Raji (cell line): ENCODE measurements around the gene LYSMD4.

ENCODE experiments used
- POLR2A ChIP-seq: IDR thresholded peaks from 2 replicates; pipeline ENCODE4 v1.6.1; 2011; ENCODE audit warnings: low read depth, low read length, control low read depth; ENCODE audit not compliant: insufficient read depth

The LYSMD4 gene

DNA sequence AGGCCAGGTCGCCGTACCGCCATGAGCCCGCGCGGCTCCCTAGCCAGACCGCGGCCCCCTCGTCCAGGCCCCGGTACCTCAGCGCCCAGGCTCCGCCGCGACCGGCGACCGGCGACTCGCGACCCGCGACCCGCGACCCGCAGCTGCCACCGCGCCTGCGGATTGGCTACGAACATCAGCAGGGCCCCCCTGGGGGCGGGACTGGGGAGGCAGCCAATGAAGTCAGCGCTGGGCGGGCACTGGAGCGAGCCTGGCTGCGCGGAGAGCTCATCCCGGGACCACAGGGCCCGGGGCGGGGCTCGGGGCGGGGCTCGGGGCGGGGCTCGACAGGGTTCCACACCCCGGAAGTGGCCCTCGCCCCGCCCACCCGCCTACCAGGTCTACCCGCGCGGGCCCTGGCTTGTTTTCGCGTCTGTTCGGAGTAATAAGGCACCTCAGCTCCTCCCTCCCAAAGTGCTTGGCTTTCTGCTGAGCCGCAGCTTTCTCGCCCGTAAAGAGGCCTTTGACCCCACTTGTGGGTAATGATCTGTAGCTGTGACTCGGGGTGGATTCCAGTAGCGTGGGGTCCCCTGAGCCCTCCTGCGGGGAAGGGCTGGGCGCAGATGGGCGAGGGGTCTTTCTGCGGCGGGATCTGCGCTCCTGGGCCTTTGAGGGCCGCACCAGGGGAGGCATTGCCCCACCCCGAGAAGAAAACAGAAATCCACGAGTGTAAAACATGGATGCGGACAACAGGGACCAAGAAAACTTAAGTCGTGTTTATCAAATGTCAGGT, at the start of gene LYSMD4:
LYSMD4 (minus strand) TSS at position 170 of the 772 bp plus-strand sequence. CDS start 1,438 bp downstream, outside the sequence.
- TF ChIP-seq POLR2A, result peak; percentile 67

DNA sequence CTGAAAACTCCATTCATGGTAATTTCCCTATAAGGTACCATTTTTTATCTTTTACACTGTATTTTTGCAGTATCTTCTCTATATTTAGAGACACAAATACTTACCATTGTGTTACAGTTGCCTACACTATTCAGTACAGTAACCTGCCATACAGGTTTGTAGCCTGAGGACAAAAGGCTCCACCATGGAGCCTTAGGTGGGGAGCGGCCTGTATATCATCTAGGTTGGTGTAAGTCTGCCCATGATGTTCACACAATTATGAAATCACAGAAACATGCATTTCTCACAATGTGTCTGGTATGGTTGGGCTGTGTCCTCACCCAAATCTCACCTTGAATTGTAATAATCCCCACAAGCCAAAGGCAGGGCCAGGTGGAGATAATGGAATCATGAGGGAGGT, 43.9 kb upstream of the LYSMD4 start:
- no peak for TF ChIP-seq POLR2A

DNA sequence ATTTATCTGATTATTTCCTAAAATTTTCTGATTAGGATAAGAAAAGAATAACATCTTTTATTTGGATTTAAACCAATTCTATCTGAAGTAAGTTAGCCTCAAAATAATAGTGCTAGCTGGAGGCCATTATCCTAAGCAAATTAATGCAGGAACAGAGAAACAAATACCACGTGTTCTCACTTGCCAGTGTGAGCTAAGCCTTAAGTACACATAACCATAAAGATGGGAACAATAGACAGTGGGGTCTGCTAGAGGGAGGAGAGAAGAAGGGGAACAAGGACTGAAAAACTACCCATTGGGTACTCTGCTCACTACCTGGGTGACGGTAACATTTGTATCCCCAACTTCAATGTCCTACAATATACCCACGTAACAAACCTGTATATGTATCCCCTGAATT, 31.3 kb upstream of the LYSMD4 start:
- no peak for TF ChIP-seq POLR2A

DNA sequence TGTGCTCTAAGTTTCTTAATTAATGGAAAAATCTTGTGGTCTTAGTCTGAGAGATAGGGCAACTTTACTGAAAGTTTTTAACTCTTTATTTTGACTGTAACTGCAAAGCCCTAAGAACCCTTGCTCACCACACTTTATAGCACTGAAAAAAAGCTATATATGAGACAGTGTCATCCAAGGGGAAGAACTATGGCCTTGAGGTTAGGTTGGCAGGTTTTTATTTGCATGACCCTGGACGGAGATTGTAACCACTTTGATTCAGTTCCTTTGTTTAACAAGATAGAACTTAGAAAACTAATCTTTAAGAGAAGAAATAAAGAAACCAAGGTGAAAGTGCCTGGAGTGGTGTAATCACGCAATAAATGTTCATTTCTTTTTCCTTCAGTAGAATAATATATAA, 30.6 kb upstream of the LYSMD4 start:
- no peak for TF ChIP-seq POLR2A

DNA sequence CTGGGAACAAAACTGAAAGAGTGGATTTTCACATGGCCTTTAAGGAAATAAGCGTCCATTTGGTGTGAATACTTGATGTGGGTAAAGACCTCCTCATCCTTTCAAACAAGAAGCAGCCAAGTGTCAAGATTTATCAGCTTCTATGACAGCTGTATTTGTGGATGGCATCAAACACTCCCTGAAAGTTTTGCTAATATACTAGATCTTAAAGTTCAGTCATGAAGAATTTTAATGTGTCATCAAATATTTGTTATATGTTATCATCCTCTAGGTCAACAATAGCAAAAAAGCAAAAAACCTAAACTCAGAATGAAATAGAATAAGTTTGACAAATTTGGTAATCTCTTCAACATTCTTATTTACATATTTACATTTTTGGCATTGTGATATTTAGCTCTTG, 29.1 kb upstream of the LYSMD4 start:
- no peak for TF ChIP-seq POLR2A

DNA sequence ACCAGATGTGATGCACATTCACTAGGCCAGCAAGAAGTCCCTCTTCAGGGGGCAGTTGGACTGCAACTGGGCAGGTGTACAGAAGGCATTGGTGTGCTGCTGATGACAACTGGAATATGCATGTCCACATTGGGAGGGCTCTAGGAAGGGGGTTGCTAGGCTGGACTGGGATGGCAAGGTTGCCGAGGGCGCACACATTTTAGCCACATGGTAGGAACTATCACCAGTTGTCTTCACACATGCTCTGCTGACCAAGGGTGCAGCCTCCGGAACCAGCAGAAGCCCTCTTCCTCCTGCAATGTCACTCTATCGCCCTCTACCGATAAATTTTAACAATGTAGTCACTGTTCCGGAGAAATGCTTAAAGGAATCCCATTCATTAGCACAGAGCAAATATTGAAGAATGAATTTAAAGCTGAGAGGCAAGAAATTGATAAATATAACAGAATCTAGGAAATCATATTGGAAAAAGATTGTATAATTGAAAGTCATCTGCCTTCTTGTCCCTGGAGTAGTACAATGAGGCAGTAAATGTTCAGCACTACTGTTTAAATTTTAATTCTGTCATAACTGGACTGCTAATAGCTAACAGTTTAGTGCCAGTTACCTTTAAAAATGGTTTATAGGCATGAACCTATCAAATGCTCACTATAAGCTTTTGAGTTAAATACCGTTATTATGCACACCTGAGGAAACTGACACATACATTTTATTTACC, 22.6 kb upstream of the LYSMD4 start:
- no peak for TF ChIP-seq POLR2A

DNA sequence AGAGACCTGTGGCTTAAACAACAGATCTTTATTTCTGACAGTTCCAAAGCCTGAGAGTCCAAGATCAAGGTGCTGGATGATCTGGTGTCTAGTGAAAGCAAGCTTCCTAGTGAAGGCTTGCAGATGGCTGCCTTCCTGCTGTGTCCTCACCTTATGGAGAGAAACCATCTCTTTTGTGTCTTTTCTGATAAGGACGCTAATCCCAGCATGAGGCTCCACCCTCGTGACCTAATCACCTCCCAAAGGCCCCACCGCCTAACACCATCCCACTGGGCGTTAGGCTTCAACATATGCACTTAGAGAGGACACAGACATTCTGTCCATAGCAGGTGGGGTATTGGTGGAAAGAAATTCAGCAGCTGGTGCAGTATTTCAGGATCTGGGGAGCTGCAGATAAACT, 19.8 kb upstream of the LYSMD4 start:
- no peak for TF ChIP-seq POLR2A

DNA sequence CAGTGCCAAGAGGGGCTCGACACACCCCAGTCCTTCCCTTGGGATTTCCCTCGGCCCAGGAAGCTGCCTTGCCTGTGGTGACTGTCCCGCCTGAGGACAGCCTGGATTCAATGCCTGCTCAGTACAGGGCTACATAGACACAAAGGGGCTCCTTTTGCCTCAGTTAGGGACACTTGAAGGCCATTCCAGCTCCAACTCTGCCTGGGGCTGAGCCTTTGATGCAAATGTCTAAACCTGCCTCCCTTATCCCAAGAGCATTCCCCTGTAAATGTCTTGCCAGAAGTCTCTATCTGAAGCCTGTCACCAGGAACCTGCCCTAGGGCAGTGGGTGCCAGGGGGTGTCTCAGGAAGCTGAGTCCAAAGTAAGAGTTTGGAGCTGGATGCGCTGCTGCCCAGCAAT, 19.3 kb upstream of the LYSMD4 start:
- TF ChIP-seq POLR2A, result no peak

DNA sequence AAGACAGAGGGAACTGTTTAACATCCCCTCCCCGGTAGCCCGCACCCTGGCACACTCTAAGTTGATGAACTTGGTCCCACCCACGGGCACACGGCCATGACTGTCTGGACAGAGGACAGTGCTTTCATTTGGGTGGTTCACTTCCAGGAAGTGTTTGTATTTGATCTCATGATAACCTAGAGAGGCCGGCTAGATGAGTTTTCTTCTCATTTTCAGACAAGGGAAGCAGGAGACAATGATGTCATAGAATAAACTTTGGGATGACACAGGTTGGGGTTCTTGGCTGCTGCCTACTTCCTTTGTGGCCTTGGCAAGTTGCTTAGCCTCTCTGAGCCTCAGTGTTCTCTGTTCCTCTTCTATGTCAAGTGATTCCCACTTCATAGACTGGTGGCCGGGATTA, 16.1 kb upstream of the LYSMD4 start:
- TF ChIP-seq POLR2A, result no peak

DNA sequence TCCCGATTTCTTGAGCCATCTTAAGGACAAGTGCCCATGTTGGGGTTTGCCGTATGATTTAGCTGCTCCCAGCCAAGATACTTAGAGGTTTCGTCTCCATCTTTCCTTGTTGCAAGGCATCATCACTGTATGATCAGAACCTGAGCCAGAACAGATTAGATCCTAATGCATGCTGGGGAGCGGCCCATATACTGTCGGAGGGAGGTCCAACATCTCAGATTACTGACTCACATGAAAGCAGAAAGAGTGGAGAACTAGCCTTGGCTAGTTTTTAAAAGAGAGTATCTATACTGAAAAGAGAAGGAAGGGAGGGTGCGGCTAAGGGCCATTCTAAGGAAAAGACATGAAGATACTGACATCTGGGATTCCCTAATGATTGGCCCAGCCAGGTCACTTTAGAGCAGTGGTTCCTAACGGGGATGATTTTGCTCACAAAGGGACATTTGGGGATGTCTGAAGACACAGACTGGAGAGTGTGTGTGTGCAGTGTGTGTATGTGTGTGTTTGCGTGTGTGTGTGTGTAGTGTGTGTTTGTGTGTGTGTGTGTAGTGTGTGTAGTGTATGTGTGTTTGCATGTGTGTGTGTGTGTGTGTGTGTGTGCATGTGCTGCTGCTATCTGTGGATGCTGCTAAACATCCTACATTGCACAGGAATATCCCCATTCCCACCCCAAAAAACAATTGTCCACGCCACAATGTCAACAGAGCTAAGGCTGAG, 12.3 kb upstream of the LYSMD4 start:
- TF ChIP-seq POLR2A, result no peak

DNA sequence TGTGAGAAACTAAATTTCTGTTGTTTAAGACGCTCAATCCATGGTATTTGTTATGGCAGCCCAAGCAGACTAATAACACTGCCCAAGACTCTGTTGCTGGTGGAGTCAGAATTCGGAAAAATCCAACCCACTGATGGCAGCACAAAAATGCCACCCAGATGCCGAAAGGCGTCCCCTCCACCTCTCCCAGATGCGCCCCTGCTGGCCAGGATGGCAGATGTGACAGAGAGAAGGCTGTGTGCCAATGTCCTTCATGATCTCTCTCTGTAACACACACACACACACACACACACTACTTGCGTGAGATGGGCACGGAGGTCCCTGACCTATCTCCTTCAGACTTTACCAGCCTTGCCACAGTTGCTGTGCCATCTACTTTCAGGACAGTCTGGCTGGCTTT, 10.9 kb upstream of the LYSMD4 start:
- no peak for TF ChIP-seq POLR2A

DNA sequence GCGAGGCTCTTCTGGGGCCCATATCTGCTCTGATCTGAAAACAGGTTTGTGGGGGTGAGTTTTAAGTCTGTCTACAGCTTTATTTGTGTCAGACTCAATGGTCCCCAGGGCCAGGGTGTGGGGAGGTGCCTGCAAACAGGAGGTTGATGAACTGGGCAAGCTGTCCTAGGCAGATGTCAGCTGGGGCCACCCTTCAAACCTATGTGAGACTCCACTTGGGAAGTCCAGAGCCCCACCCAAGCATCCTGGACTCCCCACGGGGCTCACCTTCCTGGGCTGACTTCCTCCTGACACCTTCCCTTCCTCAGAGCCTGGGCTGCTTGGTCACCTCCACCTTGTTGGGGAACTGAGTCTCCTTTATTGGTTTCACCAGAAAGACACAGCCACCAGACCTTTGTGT, 8.6 kb upstream of the LYSMD4 start:
- no peak for TF ChIP-seq POLR2A

DNA sequence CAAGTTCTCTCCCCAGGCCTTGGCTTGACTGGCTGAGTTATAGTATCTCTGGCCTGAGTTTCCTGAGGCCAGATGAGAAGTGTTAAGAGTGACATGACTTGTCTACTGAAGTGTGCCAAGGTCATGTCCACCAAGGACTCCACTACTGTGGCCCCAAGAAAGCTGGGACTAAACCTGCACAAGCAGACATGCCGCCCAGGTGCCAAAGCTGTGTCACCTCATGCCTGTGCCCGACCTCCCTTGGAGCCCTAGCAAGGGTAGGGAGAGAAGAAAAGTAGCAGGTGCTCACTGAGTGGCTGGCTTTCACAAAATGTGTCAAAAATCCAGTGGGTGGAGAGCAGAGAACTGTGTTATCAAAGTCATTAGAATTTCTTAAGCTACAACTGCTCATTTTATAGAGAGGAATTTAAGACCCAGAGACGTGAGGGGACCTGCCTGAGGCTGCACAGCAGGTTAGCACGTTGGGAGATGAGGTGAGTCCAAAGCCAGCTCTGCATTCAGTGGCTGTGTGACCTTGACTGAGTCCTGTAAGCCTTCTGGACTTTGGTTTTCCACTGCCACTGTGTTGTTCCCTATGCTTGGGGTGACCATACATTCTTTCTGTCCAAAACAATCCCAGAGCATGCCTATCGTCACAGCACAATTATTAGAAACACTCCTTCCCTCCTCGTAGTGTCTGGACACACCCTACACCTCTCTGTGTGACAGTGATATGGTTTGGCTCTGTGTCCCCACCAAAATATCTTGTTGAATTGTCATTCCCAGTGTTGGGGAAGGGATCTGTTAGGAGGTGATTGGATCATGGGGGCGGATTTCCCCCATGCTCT, 5.0 kb upstream of the LYSMD4 start:
- no peak for TF ChIP-seq POLR2A

DNA sequence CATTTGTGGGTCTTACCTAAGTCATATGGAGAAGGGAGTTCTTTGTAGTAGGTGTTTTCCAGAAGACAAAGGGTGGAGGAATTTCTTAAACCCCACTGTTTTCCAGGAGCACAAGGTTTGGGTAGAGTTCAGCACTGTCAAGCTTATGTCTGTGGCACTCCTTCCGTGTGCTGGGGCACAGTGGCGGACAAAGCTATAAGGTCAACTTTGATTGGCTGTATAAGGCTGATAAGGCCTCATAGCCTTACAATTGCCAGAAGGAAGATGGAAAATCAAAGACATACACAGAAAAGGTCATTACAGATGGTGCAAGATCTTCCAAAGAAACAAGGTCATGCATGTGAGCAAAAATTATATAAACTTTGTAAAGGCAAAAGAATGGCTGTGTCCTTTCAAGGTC, 3.5 kb upstream of the LYSMD4 start:
- no peak for TF ChIP-seq POLR2A

DNA sequence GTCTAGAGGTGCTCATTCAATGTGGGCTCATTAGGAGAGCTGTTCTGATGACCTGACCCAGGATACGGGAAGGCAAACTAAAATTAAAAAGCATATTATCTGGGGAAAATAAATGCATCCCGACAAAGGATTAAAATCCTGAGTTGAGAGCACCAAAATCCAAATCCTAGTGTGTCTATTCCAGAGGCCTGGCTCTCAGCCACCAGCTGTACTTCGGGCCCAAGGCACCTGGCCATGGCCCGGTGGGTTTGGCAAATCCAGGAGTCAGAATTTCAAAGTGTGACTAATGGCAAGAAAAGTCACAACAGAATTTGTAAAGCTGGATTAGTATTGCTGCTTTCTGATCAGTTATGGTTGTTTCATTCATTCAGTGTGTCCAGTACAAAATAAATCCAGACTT, 2.6 kb upstream of the LYSMD4 start:
- no peak for TF ChIP-seq POLR2A
